IMR-90 (cell line): Measurements from ENCODE around the gene ZNRD2. TPM values are rescaled to one million over a fixed set of nuclear protein-coding genes. Genes with fewer than 3 reads are reported as not detected.

ENCODE experiments used
- ATAC-seq: fragments of 200-7000 bp; cut with Tn5 transposase; 2 replicates; pipeline ENCODE4 v1.9.1; 2020; ENCODE audit warnings: low read depth, mild to moderate bottlenecking, moderate library complexity
- BruUV-seq: library from RNA; stranded (reverse); fragments of 400-500 nt; replicated peaks from 2 replicates; lab custom pipeline; 2021; lab: Mats Ljungman, UMichigan
- CTCF ChIA-PET: fragments of 300-600 bp; formaldehyde crosslinking; extraction: SDS; loops from one replicate; lab custom pipeline; 2021; ENCODE audit warnings: antibody characterized with exemption; lab: Yijun Ruan, JAX
- POLR2A ChIA-PET: fragments of 300-600 bp; sonication (Branson Sonifier 250); formaldehyde crosslinking; loops from one replicate; lab custom pipeline; 2022; ENCODE audit warnings: antibody characterized with exemption; ENCODE audit not compliant: unreplicated experiment; lab: Charles Lee
- DNase-seq: peaks from one replicate; pipeline ENCODE4 v3.0.0; 2013
- H2AFZ ChIP-seq: replicated peaks from 2 replicates; pipeline ENCODE3; 2013; ENCODE audit warnings: low read length, mild to moderate bottlenecking; ENCODE audit not compliant: poor library complexity
- H2AK5ac ChIP-seq: 2 replicates; pipeline ENCODE4 v1.6.1; 2013; ENCODE audit warnings: low read depth, low read length, inconsistent platforms
- H2AK9ac ChIP-seq: replicated peaks from 2 replicates; pipeline ENCODE3; 2013; ENCODE audit warnings: mild to moderate bottlenecking, low read depth, low read length, moderate library complexity; ENCODE audit not compliant: poor library complexity
- H2BK120ac ChIP-seq: 2 replicates; pipeline ENCODE4 v1.6.1; 2013; ENCODE audit warnings: low read depth, low read length, inconsistent platforms
- H2BK15ac ChIP-seq: 3 replicates; pipeline ENCODE4 v1.6.1; 2013; ENCODE audit warnings: low read depth, low read length, inconsistent platforms
- H2BK20ac ChIP-seq: 2 replicates; pipeline ENCODE4 v1.6.1; 2013; ENCODE audit warnings: low read depth, mild to moderate bottlenecking, inconsistent platforms, low read length, moderate library complexity
- H2BK5ac ChIP-seq: 2 replicates; pipeline ENCODE4 v1.6.1; 2013; ENCODE audit warnings: mild to moderate bottlenecking, low read depth, low read length, inconsistent platforms; ENCODE audit not compliant: poor library complexity, severe bottlenecking
- H3K14ac ChIP-seq: replicated peaks from 2 replicates; pipeline ENCODE4 v1.6.1; 2013; ENCODE audit warnings: low read depth, low read length, inconsistent platforms
- H3K18ac ChIP-seq: 2 replicates; pipeline ENCODE4 v1.6.1; 2013; ENCODE audit warnings: low read depth, low read length, control low read depth
- H3K23ac ChIP-seq: 2 replicates; pipeline ENCODE4 v1.6.1; 2013; ENCODE audit warnings: low read depth, low read length, inconsistent platforms
- H3K27ac ChIP-seq: 2 replicates; pipeline ENCODE4 v1.5.1; 2013; ENCODE audit warnings: mild to moderate bottlenecking, control low read depth, low read length; ENCODE audit not compliant: insufficient read depth
- H3K27me3 ChIP-seq: 2 replicates; pipeline ENCODE4 v1.6.1; 2013; ENCODE audit warnings: low read length; ENCODE audit not compliant: control insufficient read depth, insufficient read depth
- H3K36me3 ChIP-seq: 2 replicates; pipeline ENCODE4 v1.6.1; 2013; ENCODE audit warnings: low read length, mixed read lengths; ENCODE audit not compliant: control insufficient read depth, insufficient read depth
- H3K4ac ChIP-seq: 2 replicates; pipeline ENCODE4 v1.6.1; 2013; ENCODE audit warnings: low read depth, low read length, inconsistent platforms
- H3K4me1 ChIP-seq: 2 replicates; pipeline ENCODE4 v1.6.1; 2013; ENCODE audit warnings: low read length, mixed read lengths; ENCODE audit not compliant: control insufficient read depth, insufficient read depth
- H3K4me2 ChIP-seq: 2 replicates; pipeline ENCODE4 v1.6.1; 2013; ENCODE audit warnings: low read depth, mild to moderate bottlenecking, control low read depth, low read length, moderate library complexity
- H3K4me3 ChIP-seq: 2 replicates; pipeline ENCODE4 v1.5.1; 2013; ENCODE audit warnings: low read depth, mild to moderate bottlenecking, control low read depth, low read length, moderate library complexity; ENCODE audit not compliant: insufficient read depth
- H3K56ac ChIP-seq: 2 replicates; pipeline ENCODE4 v1.6.1; 2013; ENCODE audit warnings: low read length, inconsistent platforms; ENCODE audit not compliant: insufficient read depth; ENCODE audit errors: extremely low read depth
- H3K79me1 ChIP-seq, 2 experiments: 2 replicates each; pipeline ENCODE4 v1.6.1; 2013; ENCODE audit warnings: low read length in 2 of 2, inconsistent platforms in 1 of 2, low read depth in 1 of 2
- H3K9ac ChIP-seq: 2 replicates; pipeline ENCODE4 v1.6.1; 2013; ENCODE audit warnings: low read depth, low read length, control low read depth
- H3K9me1 ChIP-seq: 2 replicates; pipeline ENCODE4 v1.6.1; 2013; ENCODE audit warnings: low read length, inconsistent platforms; ENCODE audit not compliant: insufficient read depth
- H3K9me3 ChIP-seq: 2 replicates; pipeline ENCODE4 v1.6.1; 2013; ENCODE audit warnings: low read length; ENCODE audit not compliant: control insufficient read depth, insufficient read depth
- H4K20me1 ChIP-seq: 2 replicates; pipeline ENCODE4 v1.6.1; 2013; ENCODE audit warnings: low read length, inconsistent platforms; ENCODE audit not compliant: insufficient read depth
- H4K5ac ChIP-seq: 2 replicates; pipeline ENCODE4 v1.6.1; 2013; ENCODE audit warnings: mild to moderate bottlenecking, low read depth, low read length, control low read depth
- H4K8ac ChIP-seq, 2 experiments: 2 replicates each; pipeline ENCODE4 v1.6.1; 2013; ENCODE audit warnings: low read depth in 2 of 2, low read length in 2 of 2, control low read depth in 1 of 2, inconsistent platforms in 1 of 2
- H4K91ac ChIP-seq: 2 replicates; pipeline ENCODE4 v1.6.1; 2013; ENCODE audit warnings: low read depth, low read length, inconsistent platforms; ENCODE audit not compliant: insufficient read depth
- CHD1 ChIP-seq: IDR thresholded peaks from 2 replicates; pipeline ENCODE4 v1.6.1; 2012; ENCODE audit warnings: low read depth, low read length, improper control_type of control experiment
- RAD21 ChIP-seq: IDR thresholded peaks from 2 replicates; pipeline ENCODE4 v1.6.1; 2012; ENCODE audit warnings: low read length, improper control_type of control experiment
- SMC3 ChIP-seq: fragments of 150-350 bp; IDR thresholded peaks from 2 replicates; pipeline ENCODE4 v1.6.1; 2016; ENCODE audit warnings: low read depth, mild to moderate bottlenecking, antibody characterized with exemption, low read length, moderate library complexity
- WGBS, 2 experiments: methylation state at CpG; one replicate each; pipeline versions ENCODE4 v1.1.5 to v1.1.7; 2013; ENCODE audit warnings: missing lambda C conversion rate in 2 of 2; ENCODE audit not compliant: insufficient read length in 1 of 2; ENCODE audit errors: extremely low coverage in 2 of 2; 5-methylcytosine and 5-hydroxymethylcytosine counted together
- dilution Hi-C: fragments of 300-500 bp; cut with HindIII; formaldehyde crosslinking; loops from one replicate; pipeline ENCODE4 v1.14.3; 2018; ENCODE audit warnings: low sequenced_read_pairs; ENCODE audit not compliant: unreplicated experiment
- in situ Hi-C: fragments of 300-500 bp; cut with MboI; formaldehyde crosslinking; loops from 3 replicates; pipeline ENCODE4 v1.14.3; 2019; ENCODE audit warnings: low sequenced_read_pairs, inconsistent platforms, mixed read lengths
- intact Hi-C: fragments of 100-400 bp; cut with micrococcal nuclease; formaldehyde crosslinking; loops from 2 replicates; pipeline ENCODE4 v1.10.0; 2022
- polyA plus RNA-seq, 3 experiments: library from polyadenylated mRNA; depleted of rRNA; stranded (reverse); fragments of >200 nt; gene quantifications; 2 replicates each; pipeline ENCODE4 v1.2.3, GENCODE V29; 2012; ENCODE audit warnings: low replicate concordance in 1 of 3
- total RNA-seq: library from RNA; depleted of rRNA; stranded (reverse); fragments of >200 nt; gene quantifications from 2 replicates; pipeline ENCODE4 v1.2.3, GENCODE V29; 2012
- TF ChIP-seq, protein P1 (sequence below): conservative IDR thresholded peaks from 2 replicates; pipeline ENCODE4 v1.5.1; 2012; ENCODE audit warnings: mild to moderate bottlenecking, low read depth, low read length, improper control_type of control experiment

The ZNRD2 gene
- total and polyA plus RNA-seq, 2 of the 4 experiments (the other 2 are of a cell fraction): 75.6 to 90.3 TPM

- Histone ChIP-seq H4K91ac (no peak overlapping the region), H3K4ac (no peak overlapping the region), H2BK15ac (no peak overlapping the region), H3K56ac (no peak overlapping the region), H3K18ac (no peak overlapping the region), H3K14ac (no peak overlapping the region), H3K27ac (no peak overlapping the region), H4K5ac (no peak overlapping the region), H4K20me1 (peaks cover 5% of the 10 kb centered on the region), H3K9me3 (no peaks in the 10 kb centered on the region), H3K4me2 (no peak overlapping the region), H2AK9ac (peak overlapping the region; percentile 91), H3K27me3 (no peaks in the 10 kb centered on the region), H3K79me1 (peaks cover 0 to 24% of the 10 kb centered on the region in 2 experiments; a peak in 1 of 4 replicates), H2BK20ac (no peak overlapping the region), H3K9me1 (no peaks in the 10 kb centered on the region), H2AK5ac (peak overlapping the region; percentile 70), H4K8ac (no peak overlapping the region), H2BK120ac (no peak overlapping the region), H3K4me1 (peaks cover 4% of the 10 kb centered on the region), H2BK5ac (no peak overlapping the region), H3K4me3 (no peak overlapping the region), H2AFZ (peak overlapping the region; percentile 33), H3K9ac (no peak overlapping the region), H3K23ac (no peak overlapping the region), H3K36me3 (peaks cover 41% of the 10 kb centered on the region)
- in situ Hi-C loops: no loop called here
- DNase-seq: peak; percentile 32
- dilution Hi-C loops: no loop called here
- CTCF ChIA-PET: no interaction called here
- intact Hi-C loops: no loop called here
- no peak for ATAC-seq
- TF ChIP-seq CHD1 (no peak), RAD21 (peak; percentile 53), SMC3 (peak; percentile 34; the same call in 1 of the 2 replicates)
- TF ChIP-seq, protein P1, sequence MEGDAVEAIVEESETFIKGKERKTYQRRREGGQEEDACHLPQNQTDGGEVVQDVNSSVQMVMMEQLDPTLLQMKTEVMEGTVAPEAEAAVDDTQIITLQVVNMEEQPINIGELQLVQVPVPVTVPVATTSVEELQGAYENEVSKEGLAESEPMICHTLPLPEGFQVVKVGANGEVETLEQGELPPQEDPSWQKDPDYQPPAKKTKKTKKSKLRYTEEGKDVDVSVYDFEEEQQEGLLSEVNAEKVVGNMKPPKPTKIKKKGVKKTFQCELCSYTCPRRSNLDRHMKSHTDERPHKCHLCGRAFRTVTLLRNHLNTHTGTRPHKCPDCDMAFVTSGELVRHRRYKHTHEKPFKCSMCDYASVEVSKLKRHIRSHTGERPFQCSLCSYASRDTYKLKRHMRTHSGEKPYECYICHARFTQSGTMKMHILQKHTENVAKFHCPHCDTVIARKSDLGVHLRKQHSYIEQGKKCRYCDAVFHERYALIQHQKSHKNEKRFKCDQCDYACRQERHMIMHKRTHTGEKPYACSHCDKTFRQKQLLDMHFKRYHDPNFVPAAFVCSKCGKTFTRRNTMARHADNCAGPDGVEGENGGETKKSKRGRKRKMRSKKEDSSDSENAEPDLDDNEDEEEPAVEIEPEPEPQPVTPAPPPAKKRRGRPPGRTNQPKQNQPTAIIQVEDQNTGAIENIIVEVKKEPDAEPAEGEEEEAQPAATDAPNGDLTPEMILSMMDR: peak; percentile 46
- WGBS, 2 experiments: 85% methylated on average over 5 of the region's 13 CpGs; no CpG with 5 or more reads in 1 of the 2 experiments
- no TSS peak for BruUV-seq
- POLR2A ChIA-PET: no interaction called here
These were observed 18.1 kb downstream of the ZNRD2 start for GRCh38 chr11:65588199-65589054.
